K562 (cell line): ENCODE data around the gene MDN1. TPM values are rescaled to one million over a fixed set of nuclear protein-coding genes. Genes with fewer than 3 reads are reported as not detected.
A peak's percentile ranks its signal among the peaks of the same experiment; 100 is the strongest.

ENCODE experiments used
- ARID1B ChIP-seq: fragments of 450-650 bp; IDR thresholded peaks from 2 replicates; pipeline ENCODE4 v1.6.1; 2016; ENCODE audit warnings: antibody characterized with exemption, mild to moderate bottlenecking, inconsistent platforms
- BHLHE40 ChIP-seq: IDR thresholded peaks from 2 replicates; pipeline ENCODE4 v1.6.1; 2011; ENCODE audit warnings: low read length, improper control_type of control experiment
- CBFA2T2 ChIP-seq: fragments of 450-650 bp; conservative IDR thresholded peaks from 2 replicates; pipeline ENCODE4 v1.6.1; 2017; ENCODE audit warnings: mild to moderate bottlenecking
- CEBPG ChIP-seq, 3 experiments: fragments of 200-800 bp in 1 of 3; sonication (Bioruptor generic) in 1 of 3; sonication (generic) in 1 of 3; formaldehyde crosslinking in 1 of 3; IDR thresholded peaks in 2 of 3; conservative IDR thresholded peaks in 1 of 3; 2 replicates each; pipeline versions ENCODE4 v1.6.1 to v1.8.0; 2016 to 2022; ENCODE audit warnings: missing compliant biosample characterization in 2 of 3, missing genetic modification characterization in 2 of 3, mild to moderate bottlenecking in 1 of 3, missing genetic modification reagents in 1 of 3
- DMBX1 ChIP-seq: fragments of 250-450 bp; sonication (Bioruptor Pico); IDR thresholded peaks from 2 replicates; pipeline ENCODE4 v1.8.0; 2022; ENCODE audit warnings: inconsistent platforms, mild to moderate bottlenecking, moderate library complexity, borderline replicate concordance
- DPF2 ChIP-seq: fragments of 450-650 bp; IDR thresholded peaks from 2 replicates; pipeline ENCODE4 v1.6.1; 2016
- HDAC2 ChIP-seq: fragments of 450-650 bp; IDR thresholded peaks from 2 replicates; pipeline ENCODE4 v1.6.1; 2016; ENCODE audit warnings: mild to moderate bottlenecking
- KDM1A ChIP-seq, 2 experiments: fragments of 450-650 bp; IDR thresholded peaks; 2 replicates each; pipeline ENCODE4 v1.6.1; 2016; ENCODE audit warnings: mild to moderate bottlenecking in 2 of 2
- NCOA2 ChIP-seq, 2 experiments: fragments of 450-650 bp; IDR thresholded peaks; 2 replicates each; pipeline ENCODE4 v1.6.1; 2018; ENCODE audit warnings: mild to moderate bottlenecking in 2 of 2, moderate library complexity in 1 of 2; ENCODE audit not compliant: partially characterized antibody in 2 of 2
- NCOR1 ChIP-seq: fragments of 450-650 bp; IDR thresholded peaks from 2 replicates; pipeline ENCODE4 v1.6.1; 2016; ENCODE audit warnings: mild to moderate bottlenecking, moderate library complexity
- NR2C1 ChIP-seq, 2 experiments: fragments of 450-650 bp; IDR thresholded peaks; 2 replicates each; pipeline ENCODE4 v1.6.1; 2017; ENCODE audit warnings: mild to moderate bottlenecking in 2 of 2, antibody characterized with exemption in 1 of 2, inconsistent platforms in 1 of 2, missing compliant biosample characterization in 1 of 2, missing genetic modification characterization in 1 of 2
- PML ChIP-seq: IDR thresholded peaks from 2 replicates; pipeline ENCODE4 v1.6.1; 2012; ENCODE audit warnings: low read length, inconsistent platforms
- RCOR1 ChIP-seq, 2 experiments: IDR thresholded peaks; 2 replicates each; pipeline ENCODE4 v1.6.1; 2012; ENCODE audit warnings: low read depth in 2 of 2, low read length in 2 of 2, borderline replicate concordance in 1 of 2, improper control_type of control experiment in 1 of 2
- SMARCE1 ChIP-seq: fragments of 450-650 bp; IDR thresholded peaks from 2 replicates; pipeline ENCODE4 v1.7.1; 2016; ENCODE audit warnings: mild to moderate bottlenecking
- SOX6 ChIP-seq: fragments of 450-650 bp; IDR thresholded peaks from 2 replicates; pipeline ENCODE4 v1.6.1; 2014; ENCODE audit warnings: mild to moderate bottlenecking
- XRCC4 ChIP-seq: IDR thresholded peaks from one replicate; pipeline ENCODE4 v1.6.1; 2011; ENCODE audit not compliant: insufficient read depth, insufficient read length; ENCODE audit errors: extremely low read depth
- ZNF551 ChIP-seq: fragments of 250-450 bp; sonication (Bioruptor Pico); IDR thresholded peaks from 2 replicates; pipeline ENCODE4 v1.5.0; 2021; ENCODE audit warnings: mild to moderate bottlenecking, moderate library complexity
- polyA plus RNA-seq, 8 experiments: library from polyadenylated mRNA; depleted of rRNA in 4 of 8; stranded (reverse) in 5 of 8; unstranded in 3 of 8; fragments of >200 nt; fragmentation: Nextera tagmentation in 2 of 8; fragmentation: Illumina TruSeq in 1 of 8; extraction: Ambion mirVana in 2 of 8; extraction: Trizol in 1 of 8; gene quantifications; 2 replicates each; pipeline versions ENCODE4 v1.2.1 to v1.2.3, GENCODE V29; 2011 to 2014; ENCODE audit warnings: inconsistent platforms in 1 of 8, missing spikeins in 1 of 8
- total RNA-seq, 7 experiments: library from RNA; depleted of rRNA in 6 of 7; stranded (reverse); fragments of >200 nt in 6 of 7; fragmentation: Illumina TruSeq in 2 of 7; extraction: Trizol in 2 of 7; gene quantifications; 2 replicates each; pipeline versions ENCODE4 v1.2.1 to v1.2.3, GENCODE V29; 2011 to 2021; ENCODE audit warnings: low replicate concordance in 1 of 7
- TF ChIP-seq, protein P1 (sequence below), 3 experiments: IDR thresholded peaks in 2 of 3; conservative IDR thresholded peaks in 1 of 3; 2 replicates each; pipeline ENCODE4 v1.5.1; 2011 to 2012; ENCODE audit warnings: low read length in 3 of 3, mild to moderate bottlenecking in 3 of 3, control low read depth in 2 of 3, improper control_type of control experiment in 1 of 3, inconsistent platforms in 1 of 3, low read depth in 1 of 3, mixed read lengths in 1 of 3, moderate library complexity in 1 of 3; ENCODE audit not compliant: insufficient read depth in 2 of 3
- TF ChIP-seq, protein P2 (sequence below), 2 experiments: fragments of 450-650 bp; formaldehyde crosslinking in 1 of 2; IDR thresholded peaks; 2 replicates each; pipeline versions ENCODE4 v1.4.0 to v1.6.1; 2014 to 2020; ENCODE audit warnings: mild to moderate bottlenecking in 2 of 2, borderline replicate concordance in 1 of 2, low read depth in 1 of 2

MDN1 gene
- total and polyA plus RNA-seq, 9 of the 15 experiments (the other 6 are each of a cell fraction or from before 2014, with no cell fraction given): 25.6 to 93.6 (median 43.0) TPM

DNA sequence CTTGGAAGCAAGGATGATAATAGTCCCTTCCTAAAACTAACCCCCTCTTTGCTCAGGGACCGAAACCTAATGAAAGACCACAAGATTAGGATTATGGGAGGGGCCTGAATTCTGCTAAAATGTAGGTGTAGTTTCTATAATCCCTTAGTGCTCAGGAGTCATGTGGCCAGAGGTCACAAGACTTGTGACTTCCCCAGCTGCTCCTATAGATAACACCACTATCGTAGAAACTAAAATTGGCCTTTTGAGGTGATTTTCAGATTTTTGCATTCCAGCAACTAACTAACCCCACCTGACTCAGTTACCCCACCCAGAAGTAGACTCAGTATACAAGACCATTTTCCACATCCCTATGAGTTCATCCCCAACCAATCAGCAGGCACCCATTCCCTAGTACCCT, 42.1 kb downstream of the MDN1 start (continued):
- no peak; the same call in 1 of the 2 replicates for TF ChIP-seq DMBX1 (CRISPR knock-in tag)
- TF ChIP-seq NCOA2 (IDR thresholded peaks at IDR 0.05; ENCODE audit: partially characterized antibody in 2 of 2): peak in 1 of 2 experiments; percentile 77
- TF ChIP-seq NCOR1: peak; percentile 30; the same call in 1 of the 2 replicates
- TF ChIP-seq, protein P1, sequence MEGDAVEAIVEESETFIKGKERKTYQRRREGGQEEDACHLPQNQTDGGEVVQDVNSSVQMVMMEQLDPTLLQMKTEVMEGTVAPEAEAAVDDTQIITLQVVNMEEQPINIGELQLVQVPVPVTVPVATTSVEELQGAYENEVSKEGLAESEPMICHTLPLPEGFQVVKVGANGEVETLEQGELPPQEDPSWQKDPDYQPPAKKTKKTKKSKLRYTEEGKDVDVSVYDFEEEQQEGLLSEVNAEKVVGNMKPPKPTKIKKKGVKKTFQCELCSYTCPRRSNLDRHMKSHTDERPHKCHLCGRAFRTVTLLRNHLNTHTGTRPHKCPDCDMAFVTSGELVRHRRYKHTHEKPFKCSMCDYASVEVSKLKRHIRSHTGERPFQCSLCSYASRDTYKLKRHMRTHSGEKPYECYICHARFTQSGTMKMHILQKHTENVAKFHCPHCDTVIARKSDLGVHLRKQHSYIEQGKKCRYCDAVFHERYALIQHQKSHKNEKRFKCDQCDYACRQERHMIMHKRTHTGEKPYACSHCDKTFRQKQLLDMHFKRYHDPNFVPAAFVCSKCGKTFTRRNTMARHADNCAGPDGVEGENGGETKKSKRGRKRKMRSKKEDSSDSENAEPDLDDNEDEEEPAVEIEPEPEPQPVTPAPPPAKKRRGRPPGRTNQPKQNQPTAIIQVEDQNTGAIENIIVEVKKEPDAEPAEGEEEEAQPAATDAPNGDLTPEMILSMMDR (IDR thresholded peaks at IDR 0.05 in 2 of 3, conservative IDR thresholded peaks at IDR 0.05 in 1 of 3; ENCODE audit: insufficient read depth in 2 of 3, low read depth in 1 of 3, low read length in 3 of 3): no peak
- peak; percentile 78; the same call in 1 of the 2 replicates for TF ChIP-seq HDAC2
- peak; percentile 13; the same call in 1 of the 2 replicates for TF ChIP-seq NR2C1 (IDR thresholded peaks at IDR 0.05)
- TF ChIP-seq NR2C1 (tag; IDR thresholded peaks at IDR 0.05): 0 out of 2 replicates have a peak, but pooled peaks have one; percentile 32
- TF ChIP-seq PML: no peak
- TF ChIP-seq, protein P2, sequence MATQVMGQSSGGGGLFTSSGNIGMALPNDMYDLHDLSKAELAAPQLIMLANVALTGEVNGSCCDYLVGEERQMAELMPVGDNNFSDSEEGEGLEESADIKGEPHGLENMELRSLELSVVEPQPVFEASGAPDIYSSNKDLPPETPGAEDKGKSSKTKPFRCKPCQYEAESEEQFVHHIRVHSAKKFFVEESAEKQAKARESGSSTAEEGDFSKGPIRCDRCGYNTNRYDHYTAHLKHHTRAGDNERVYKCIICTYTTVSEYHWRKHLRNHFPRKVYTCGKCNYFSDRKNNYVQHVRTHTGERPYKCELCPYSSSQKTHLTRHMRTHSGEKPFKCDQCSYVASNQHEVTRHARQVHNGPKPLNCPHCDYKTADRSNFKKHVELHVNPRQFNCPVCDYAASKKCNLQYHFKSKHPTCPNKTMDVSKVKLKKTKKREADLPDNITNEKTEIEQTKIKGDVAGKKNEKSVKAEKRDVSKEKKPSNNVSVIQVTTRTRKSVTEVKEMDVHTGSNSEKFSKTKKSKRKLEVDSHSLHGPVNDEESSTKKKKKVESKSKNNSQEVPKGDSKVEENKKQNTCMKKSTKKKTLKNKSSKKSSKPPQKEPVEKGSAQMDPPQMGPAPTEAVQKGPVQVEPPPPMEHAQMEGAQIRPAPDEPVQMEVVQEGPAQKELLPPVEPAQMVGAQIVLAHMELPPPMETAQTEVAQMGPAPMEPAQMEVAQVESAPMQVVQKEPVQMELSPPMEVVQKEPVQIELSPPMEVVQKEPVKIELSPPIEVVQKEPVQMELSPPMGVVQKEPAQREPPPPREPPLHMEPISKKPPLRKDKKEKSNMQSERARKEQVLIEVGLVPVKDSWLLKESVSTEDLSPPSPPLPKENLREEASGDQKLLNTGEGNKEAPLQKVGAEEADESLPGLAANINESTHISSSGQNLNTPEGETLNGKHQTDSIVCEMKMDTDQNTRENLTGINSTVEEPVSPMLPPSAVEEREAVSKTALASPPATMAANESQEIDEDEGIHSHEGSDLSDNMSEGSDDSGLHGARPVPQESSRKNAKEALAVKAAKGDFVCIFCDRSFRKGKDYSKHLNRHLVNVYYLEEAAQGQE (IDR thresholded peaks at IDR 0.05; ENCODE audit: borderline replicate concordance): peak; percentile 9; the same call in 1 of the 2 replicates
- TF ChIP-seq, protein P2 (CRISPR knock-in tag; IDR thresholded peaks at IDR 0.05; ENCODE audit: low read depth): no peak
- TF ChIP-seq RCOR1 (IDR thresholded peaks at IDR 0.05; ENCODE audit: borderline replicate concordance in 1 of 2, low read depth in 2 of 2, low read length in 2 of 2): peak; percentile 33 to 94; a peak in 3 of 4 replicates
- no peak for TF ChIP-seq XRCC4
- TF ChIP-seq ZNF551: no peak
- TF ChIP-seq SOX6: peak; percentile 41; the same call in 1 of the 2 replicates
- TF ChIP-seq KDM1A (IDR thresholded peaks at IDR 0.05): peak; percentile 94 to 95
- peak; percentile 46; the same call in 1 of the 2 replicates for TF ChIP-seq DPF2
- 0 out of 2 replicates have a peak, but pooled peaks have one; percentile 44 for TF ChIP-seq CBFA2T2
- TF ChIP-seq SMARCE1: peak; percentile 58; the same call in 1 of the 2 replicates
- TF ChIP-seq ARID1B: peak; percentile 79
- TF ChIP-seq CEBPG (CRISPR knock-in tag; IDR thresholded peaks at IDR 0.05): no peak
- TF ChIP-seq CEBPG (tag; conservative IDR thresholded peaks at IDR 0.05 in 1 of 2, IDR thresholded peaks at IDR 0.05 in 1 of 2): no peak
- TF ChIP-seq BHLHE40: peak; percentile 58; the same call in 1 of the 2 replicates
